Right cardiac atrium (tissue), 5 donors: Measurements from ENCODE around the gene ANXA2R. TPM values are rescaled to one million over a fixed set of nuclear protein-coding genes. Genes with fewer than 3 reads are reported as not detected.
"Not testable (repeated sequence)": the region's sequence is repeated elsewhere in the genome, so short reads cannot be mapped to it uniquely, and the experiment has no call there.

Experiments
- ATAC-seq, 2 donors: fragments of 200-7000 bp; cut with Tn5 transposase; one replicate each; pipeline versions ENCODE4 v1.8.0 to v1.9.1; 2020; ENCODE audit warnings: moderate library complexity in 2 of 2, mild to moderate bottlenecking in 1 of 2
- DNase-seq, 3 donors: peaks; one replicate each; pipeline ENCODE4 v3.0.0-alpha.2; 2020
- H3K27ac ChIP-seq: one replicate; pipeline ENCODE4 v1.5.1; 2013; ENCODE audit warnings: mild to moderate bottlenecking, low read length, control low read depth, moderate library complexity
- H3K27me3 ChIP-seq: one replicate; pipeline ENCODE4 v1.6.1; 2013; ENCODE audit not compliant: control insufficient read depth, insufficient read depth
- H3K4me1 ChIP-seq: one replicate; pipeline ENCODE4 v1.6.1; 2013; ENCODE audit warnings: low read length; ENCODE audit not compliant: control insufficient read depth, insufficient read depth
- H3K4me3 ChIP-seq: one replicate; pipeline ENCODE4 v1.5.1; 2013; ENCODE audit warnings: low read length, control low read depth
- H3K9me3 ChIP-seq: one replicate; pipeline ENCODE4 v1.6.1; 2013; ENCODE audit warnings: low read length; ENCODE audit not compliant: control insufficient read depth
- WGBS: extraction: QIAGEN DNeasy Blood & Tissue Kit; methylation state at CpG from one replicate; pipeline ENCODE4 v1.1.7; 2013; 5-methylcytosine and 5-hydroxymethylcytosine counted together
- intact Hi-C, 4 donors: fragments of 100-400 bp; cut with DNase I; formaldehyde crosslinking; loops; one replicate each; pipeline versions ENCODE4 v1.11.0 to v1.14.0; 2022 to 2023
- polyA plus RNA-seq: library from polyadenylated mRNA; stranded (reverse); fragments of 200-250 nt; gene quantifications from one replicate; pipeline ENCODE4 v1.2.3, GENCODE V29; 2013
- total RNA-seq, 4 donors: library from RNA; stranded (reverse); fragmentation: NEBNext Ultra II Directional; extraction: Animal tissue kit (Norgen Biotek cat#: 25700); gene quantifications; one replicate each; pipeline ENCODE4 v1.2.1, GENCODE V29; 2021
- donor health status: healthy with polysubstance abuse.
- donor health status: DM: no; HTN: yes; CAD: no.
- donor health status: DM: no; HTN: no; CAD: no.
- donor health status: DM: no; HTN: yes; CAD: no; lungs with severe emphysema.
- donor health status: DM: yes; HTN: yes; CAD: no.

ANXA2R gene
- total and polyA plus RNA-seq, 5 donors, result 0.95 to 1.9 (median 1.4) TPM

GRCh38 chr5:43027054-43027785 lies 12.9 kb downstream of the ANXA2R start:
- no peak overlapping the region for H3K27ac ChIP-seq
- ATAC-seq, result no peak
- no peaks in the 10 kb centered on the region for H3K27me3 ChIP-seq
- no peak for DNase-seq
- H3K4me1 ChIP-seq, result no peaks in the 10 kb centered on the region
- 75% methylated on average over 7 of the region's 7 CpGs for WGBS
- no peaks in the 10 kb centered on the region for H3K9me3 ChIP-seq
- intact Hi-C loops, result no loop called here
- H3K4me3 ChIP-seq, result no peak overlapping the region

- WGBS, result 60% methylated on average over 25 of the region's 25 CpGs
- H3K4me1 ChIP-seq, H3K4me3 ChIP-seq, ATAC-seq, H3K9me3 ChIP-seq, DNase-seq, intact Hi-C loops, H3K27ac ChIP-seq, H3K27me3 ChIP-seq: not testable (repeated sequence)
These were observed 14.8 kb downstream of the ANXA2R start for GRCh38 chr5:43025184-43025950.

GRCh38 chr5:43024217-43024616 lies 15.9 kb downstream of the ANXA2R start:
- Histone ChIP-seq H3K27ac (no peak overlapping the region), H3K4me1 (no peaks in the 10 kb centered on the region), H3K27me3 (no peaks in the 10 kb centered on the region), H3K9me3 (peaks cover 4% of the 10 kb centered on the region), H3K4me3 (no peak overlapping the region)
- no peak for ATAC-seq
- no peak for DNase-seq
- WGBS, result 59% methylated on average over 6 of the region's 6 CpGs
- intact Hi-C loops, result no loop called here

- Histone ChIP-seq H3K27ac (no peak overlapping the region), H3K27me3 (no peaks in the 10 kb centered on the region), H3K9me3 (peaks cover 4% of the 10 kb centered on the region), H3K4me3 (no peak overlapping the region), H3K4me1 (no peaks in the 10 kb centered on the region)
- intact Hi-C loops, result no loop called here
- 80% methylated on average over 2 of the region's 2 CpGs for WGBS
- no peak for DNase-seq
- ATAC-seq, result no peak
These were observed 19.0 kb downstream of the ANXA2R start for GRCh38 chr5:43021151-43021550.

GRCh38 chr5:43020399-43020746 lies 19.7 kb downstream of the ANXA2R start:
- WGBS, result 29% methylated on average over 11 of the region's 11 CpGs
- H3K4me3 ChIP-seq, result peak overlapping the region; percentile 36
- intact Hi-C loops, result no loop called here

GRCh38 chr5:43019614-43020398 lies 20.3 kb downstream of the ANXA2R start:
- ATAC-seq (peak; percentile 53 to 61), DNase-seq (peak in 2 of 3 donors; percentile 58 to 77)
- H3K4me1 ChIP-seq, result no peaks in the 10 kb centered on the region
- H3K9me3 ChIP-seq, result peaks cover 4% of the 10 kb centered on the region
- 14% methylated on average over 39 of the region's 39 CpGs for WGBS
- H3K27me3 ChIP-seq, result no peaks in the 10 kb centered on the region
- peak overlapping the region; percentile 87 for H3K27ac ChIP-seq
- H3K4me3 ChIP-seq, result peak overlapping the region; percentile 36
- intact Hi-C loops, result no loop called here

More at GRCh38 chr5:43020399-43020746, 19.7 kb downstream of the ANXA2R start:
- peak overlapping the region; percentile 77 for H3K27ac ChIP-seq
- H3K9me3 ChIP-seq, result peaks cover 4% of the 10 kb centered on the region
- no peaks in the 10 kb centered on the region for H3K27me3 ChIP-seq
- ATAC-seq (no peak), DNase-seq (no peak)
- H3K4me1 ChIP-seq, result no peaks in the 10 kb centered on the region

- ATAC-seq, result no peak
- WGBS, result 26% methylated on average over 6 of the region's 6 CpGs
- peak overlapping the region; percentile 87 for H3K27ac ChIP-seq
These were observed 20.9 kb downstream of the ANXA2R start for GRCh38 chr5:43019291-43019613.

GRCh38 chr5:43017428-43017815 lies 22.7 kb downstream of the ANXA2R start:
- Histone ChIP-seq H3K4me3 (peak overlapping the region; percentile 62), H3K9me3 (peaks cover 4% of the 10 kb centered on the region), H3K4me1 (no peaks in the 10 kb centered on the region), H3K27ac (peak overlapping the region; percentile 93), H3K27me3 (no peaks in the 10 kb centered on the region)
- intact Hi-C loops, result no loop called here
- DNase-seq (peak in 2 of 3 donors; percentile 63 to 66), ATAC-seq (peak; percentile 71 to 72)
- WGBS, result 6% methylated on average over 13 of the region's 13 CpGs

More at GRCh38 chr5:43019291-43019613, 20.9 kb downstream of the ANXA2R start:
- Histone ChIP-seq H3K27me3 (no peaks in the 10 kb centered on the region), H3K4me1 (no peaks in the 10 kb centered on the region), H3K4me3 (peak overlapping the region; percentile 36), H3K9me3 (peaks cover 4% of the 10 kb centered on the region)
- DNase-seq, result no peak
- intact Hi-C loops, result no loop called here

GRCh38 chr5:43016217-43016779 lies 23.8 kb downstream of the ANXA2R start:
- H3K9me3 ChIP-seq, result peaks cover 4% of the 10 kb centered on the region
- 57% methylated on average over 5 of the region's 5 CpGs for WGBS
- H3K4me3 ChIP-seq, result no peak overlapping the region
- no peaks in the 10 kb centered on the region for H3K27me3 ChIP-seq
- ATAC-seq (no peak), DNase-seq (no peak)
- no peaks in the 10 kb centered on the region for H3K4me1 ChIP-seq
- intact Hi-C loops, result no loop called here
- no peak overlapping the region for H3K27ac ChIP-seq

GRCh38 chr5:43014522-43014921 lies 25.6 kb downstream of the ANXA2R start:
- H3K27ac ChIP-seq, result no peak overlapping the region
- no peaks in the 10 kb centered on the region for H3K4me1 ChIP-seq
- H3K4me3 ChIP-seq, result no peak overlapping the region
- H3K27me3 ChIP-seq, result no peaks in the 10 kb centered on the region
- peaks cover 2% of the 10 kb centered on the region for H3K9me3 ChIP-seq
- DNase-seq, result no peak
- ATAC-seq, result no peak
- intact Hi-C loops, result no loop called here

- no peak overlapping the region for H3K4me3 ChIP-seq
These were observed 29.2 kb downstream of the ANXA2R start for GRCh38 chr5:43010935-43011315.

More at GRCh38 chr5:43010935-43011315, 29.2 kb downstream of the ANXA2R start:
- Histone ChIP-seq H3K9me3 (peaks cover 4% of the 10 kb centered on the region), H3K27me3 (no peaks in the 10 kb centered on the region), H3K4me1 (no peaks in the 10 kb centered on the region), H3K27ac (peak overlapping the region; percentile 94)
- WGBS, result 58% methylated on average over 3 of the region's 3 CpGs
- ATAC-seq, result no peak
- DNase-seq, result no peak
- intact Hi-C loops, result no loop called here
